Osteocyte (in vitro differentiated cells): ENCODE results near the gene HMGCS2. TPM values are rescaled to one million over a fixed set of nuclear protein-coding genes. Genes with fewer than 3 reads are reported as not detected.

ENCODE experiments used
- DNase-seq: peaks from one replicate; pipeline ENCODE4 v3.0.0; 2021; ENCODE audit warnings: mixed read lengths; ENCODE audit not compliant: unreplicated experiment; ENCODE audit errors: extremely low spot score
- H3K27ac Mint-ChIP-seq: one replicate; pipeline ENCODE4 v1.8.0; 2021; ENCODE audit warnings: mild to moderate bottlenecking, mixed read lengths; ENCODE audit not compliant: unreplicated experiment
- H3K27me3 Mint-ChIP-seq: one replicate; pipeline ENCODE4 v1.8.0; 2021; ENCODE audit warnings: mixed read lengths; ENCODE audit not compliant: unreplicated experiment
- H3K36me3 Mint-ChIP-seq: one replicate; pipeline ENCODE4 v1.8.0; 2021; ENCODE audit warnings: mixed read lengths; ENCODE audit not compliant: unreplicated experiment
- H3K4me1 Mint-ChIP-seq: one replicate; pipeline ENCODE4 v1.8.0; 2021; ENCODE audit warnings: mixed read lengths; ENCODE audit not compliant: unreplicated experiment
- H3K4me3 Mint-ChIP-seq: one replicate; pipeline ENCODE4 v1.8.0; 2021; ENCODE audit warnings: mild to moderate bottlenecking, moderate library complexity, mixed read lengths; ENCODE audit not compliant: unreplicated experiment
- H3K9me3 Mint-ChIP-seq: one replicate; pipeline ENCODE4 v1.8.0; 2021; ENCODE audit warnings: mixed read lengths; ENCODE audit not compliant: unreplicated experiment
- total RNA-seq: library from RNA; stranded (reverse); gene quantifications from 2 replicates; pipeline ENCODE4 v1.2.1, GENCODE V29; 2021
- TF ChIP-seq, protein P1 (sequence below): fragments of 200-600 bp; sonication (generic); IDR thresholded peaks from 2 replicates; pipeline ENCODE4 v1.5.0; 2021; ENCODE audit warnings: antibody characterized with exemption, mild to moderate bottlenecking, moderate library complexity

HMGCS2 gene
- total RNA-seq, 1 donor from 2014 or later = not detected

DNA sequence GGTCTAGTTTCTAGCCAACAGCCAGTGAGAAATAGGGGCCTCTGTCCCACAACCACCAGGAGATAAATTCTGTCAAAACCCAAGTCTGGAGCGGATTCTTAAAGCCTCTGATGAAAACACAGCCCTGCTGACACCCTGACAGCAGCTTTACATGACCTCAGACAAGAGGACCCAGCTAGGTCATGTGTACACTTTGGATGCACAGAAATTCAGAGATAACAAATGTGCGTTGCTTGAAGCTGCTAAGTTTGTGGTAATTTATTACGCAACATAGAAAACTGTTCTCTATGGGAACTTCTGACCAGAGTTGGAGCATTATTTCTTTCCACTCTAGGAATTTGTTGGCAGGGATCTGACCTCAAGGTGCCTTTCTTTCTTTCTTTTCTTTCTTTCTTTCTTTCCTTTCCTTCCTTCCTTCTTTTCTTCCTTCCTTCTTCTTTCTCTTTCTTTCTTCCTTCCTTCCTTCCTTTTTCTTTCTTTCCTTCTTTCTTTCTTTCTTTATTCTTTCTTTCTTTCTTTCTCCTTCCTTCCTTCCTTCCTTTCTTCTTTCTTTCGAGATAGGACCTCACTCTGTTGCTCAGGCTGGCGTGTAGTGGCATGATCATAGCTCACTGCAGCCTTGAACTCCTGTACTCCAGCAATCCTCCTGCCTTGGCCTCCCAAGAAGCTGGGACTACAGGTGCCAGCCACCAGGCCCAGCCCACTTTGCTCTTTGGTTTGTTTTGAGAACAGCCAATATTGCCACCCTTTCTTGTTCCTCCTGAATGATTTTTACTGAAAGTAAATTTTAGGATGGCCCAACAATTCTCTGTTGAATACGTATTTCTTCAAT, 14.9 kb upstream of the HMGCS2 start:
- peaks cover 63% of the 10 kb centered on the region for H3K27me3 Mint-ChIP-seq
- TF ChIP-seq, protein P1, sequence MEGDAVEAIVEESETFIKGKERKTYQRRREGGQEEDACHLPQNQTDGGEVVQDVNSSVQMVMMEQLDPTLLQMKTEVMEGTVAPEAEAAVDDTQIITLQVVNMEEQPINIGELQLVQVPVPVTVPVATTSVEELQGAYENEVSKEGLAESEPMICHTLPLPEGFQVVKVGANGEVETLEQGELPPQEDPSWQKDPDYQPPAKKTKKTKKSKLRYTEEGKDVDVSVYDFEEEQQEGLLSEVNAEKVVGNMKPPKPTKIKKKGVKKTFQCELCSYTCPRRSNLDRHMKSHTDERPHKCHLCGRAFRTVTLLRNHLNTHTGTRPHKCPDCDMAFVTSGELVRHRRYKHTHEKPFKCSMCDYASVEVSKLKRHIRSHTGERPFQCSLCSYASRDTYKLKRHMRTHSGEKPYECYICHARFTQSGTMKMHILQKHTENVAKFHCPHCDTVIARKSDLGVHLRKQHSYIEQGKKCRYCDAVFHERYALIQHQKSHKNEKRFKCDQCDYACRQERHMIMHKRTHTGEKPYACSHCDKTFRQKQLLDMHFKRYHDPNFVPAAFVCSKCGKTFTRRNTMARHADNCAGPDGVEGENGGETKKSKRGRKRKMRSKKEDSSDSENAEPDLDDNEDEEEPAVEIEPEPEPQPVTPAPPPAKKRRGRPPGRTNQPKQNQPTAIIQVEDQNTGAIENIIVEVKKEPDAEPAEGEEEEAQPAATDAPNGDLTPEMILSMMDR = no peak
- no peak overlapping the region for H3K4me3 Mint-ChIP-seq
- H3K4me1 Mint-ChIP-seq = no peaks in the 10 kb centered on the region
- no peaks in the 10 kb centered on the region for H3K36me3 Mint-ChIP-seq
- no peak overlapping the region for H3K27ac Mint-ChIP-seq
- no peaks in the 10 kb centered on the region for H3K9me3 Mint-ChIP-seq
- no peak for DNase-seq

DNA sequence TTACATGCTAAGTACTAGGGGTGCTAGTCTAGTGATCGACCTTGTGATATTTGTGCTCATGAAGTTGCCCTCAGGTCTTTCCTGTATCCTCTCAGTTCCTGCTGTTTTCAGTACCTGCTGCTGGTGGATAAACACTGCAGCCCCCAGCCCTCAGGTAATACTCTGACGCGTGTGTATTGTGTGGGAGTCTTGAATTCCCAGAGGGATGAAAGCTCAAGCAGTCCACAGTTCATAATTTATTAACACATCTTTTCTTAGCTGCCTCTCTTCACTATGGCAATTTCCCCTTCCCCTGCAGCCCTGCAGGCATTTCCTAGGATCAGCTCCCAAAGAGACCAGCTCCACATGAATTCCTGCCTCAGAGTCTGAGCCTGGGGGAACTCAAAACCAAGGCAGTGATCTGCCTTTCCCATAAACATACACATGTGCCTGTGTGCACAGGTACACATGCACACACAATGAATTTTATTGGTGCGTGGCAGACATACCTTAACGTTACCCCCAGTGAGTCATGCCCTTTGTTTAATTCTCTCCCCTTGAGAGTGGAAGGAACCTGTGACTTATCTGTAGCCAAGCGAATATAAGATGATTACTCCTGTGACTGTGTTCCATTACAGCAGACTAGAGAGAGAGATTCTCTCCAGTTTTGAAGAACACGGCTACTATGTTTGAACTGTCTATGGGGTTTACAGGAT, 14.1 kb upstream of the HMGCS2 start:
- Mint-ChIP-seq H3K36me3 (no peaks in the 10 kb centered on the region), H3K4me3 (no peak overlapping the region), H3K4me1 (no peaks in the 10 kb centered on the region), H3K27ac (no peak overlapping the region), H3K9me3 (no peaks in the 10 kb centered on the region), H3K27me3 (peaks cover 58% of the 10 kb centered on the region)
- no peak for DNase-seq
- TF ChIP-seq, protein P1 = no peak

DNA sequence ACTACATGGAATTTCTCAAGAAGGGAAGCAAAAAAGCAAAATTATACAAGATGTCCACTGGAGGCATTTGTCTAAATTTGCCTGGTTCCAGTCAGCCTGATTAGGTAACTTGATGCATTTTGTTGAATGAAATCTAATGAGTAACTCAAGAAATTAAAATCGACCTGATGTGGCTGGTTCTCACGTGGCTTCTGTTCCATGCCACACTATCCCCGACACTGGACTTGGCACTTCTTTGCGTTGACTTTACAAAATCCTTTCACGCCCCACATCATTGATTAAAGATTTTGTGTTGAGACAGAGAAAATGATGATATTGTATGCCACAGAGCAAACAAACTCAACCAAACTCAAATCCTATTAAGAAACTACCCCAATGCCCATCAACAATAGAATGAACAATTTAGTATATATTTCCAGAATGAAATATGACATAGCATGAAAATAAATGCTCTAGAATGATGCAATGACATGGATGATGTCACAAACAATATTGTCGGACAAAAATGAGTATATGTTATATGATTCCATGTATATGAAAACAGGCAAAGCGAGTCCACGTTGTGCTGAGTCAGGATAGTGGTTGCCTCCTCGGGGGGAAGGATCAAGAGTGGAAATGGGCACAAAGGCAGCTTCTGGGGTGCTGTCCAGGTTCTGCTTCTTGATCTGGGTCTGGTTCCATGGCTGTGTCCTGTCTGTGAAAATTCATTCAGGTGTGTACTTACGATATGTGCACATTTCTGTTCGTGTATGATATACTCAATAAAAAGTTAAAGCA, 12.9 kb upstream of the HMGCS2 start:
- Mint-ChIP-seq H3K4me1 (no peaks in the 10 kb centered on the region), H3K4me3 (no peak overlapping the region), H3K36me3 (no peaks in the 10 kb centered on the region), H3K9me3 (no peaks in the 10 kb centered on the region), H3K27ac (no peak overlapping the region), H3K27me3 (peaks cover 56% of the 10 kb centered on the region)
- TF ChIP-seq, protein P1 = no peak
- DNase-seq = no peak

DNA sequence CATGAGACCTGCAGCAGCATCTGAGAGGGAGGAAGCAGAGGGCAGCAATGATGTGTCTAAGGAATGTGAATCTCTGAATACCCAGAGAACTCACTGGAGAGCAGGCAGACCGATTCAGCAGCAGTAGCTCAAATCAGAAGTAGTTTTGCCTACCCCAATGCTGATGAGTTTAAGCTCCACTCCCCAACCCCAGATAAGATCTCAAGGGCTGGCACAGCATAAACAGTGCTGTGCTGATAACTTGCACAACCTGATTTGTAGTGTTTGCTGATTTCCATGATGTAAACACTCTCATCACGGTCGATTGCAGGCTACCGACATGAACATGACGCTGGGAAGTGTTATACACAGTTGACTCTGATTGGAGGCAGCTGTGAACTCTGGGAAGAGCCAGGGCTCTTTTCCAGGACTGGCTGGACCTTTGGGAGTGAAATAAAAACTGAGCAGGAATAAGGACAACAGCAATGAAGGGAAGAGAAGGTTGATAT, 11.2 kb upstream of the HMGCS2 start:
- DNase-seq = no peak
- no peaks in the 10 kb centered on the region for H3K4me1 Mint-ChIP-seq
- H3K27me3 Mint-ChIP-seq = peaks cover 50% of the 10 kb centered on the region
- no peak overlapping the region for H3K4me3 Mint-ChIP-seq
- H3K9me3 Mint-ChIP-seq = no peaks in the 10 kb centered on the region
- H3K27ac Mint-ChIP-seq = no peak overlapping the region
- TF ChIP-seq, protein P1 = no peak
- H3K36me3 Mint-ChIP-seq = no peaks in the 10 kb centered on the region
